PC-3 (cell line): ENCODE results near the gene ASH1L. TPM values are rescaled to one million over a fixed set of nuclear protein-coding genes. Genes with fewer than 3 reads are reported as not detected.

Source experiments
- ATAC-seq: fragments of 200-7000 bp; cut with Tn5 transposase; 2 replicates; pipeline ENCODE4 v1.9.1; 2020; ENCODE audit warnings: mild to moderate bottlenecking, moderate library complexity
- BruUV-seq: library from RNA; stranded (reverse); fragments of 400-500 nt; replicated peaks from 2 replicates; lab custom pipeline; 2021; lab: Mats Ljungman, UMichigan
- CTCF ChIA-PET: fragments of 300-600 bp; sonication (Branson Sonifier 250); formaldehyde crosslinking; loops from one replicate; lab custom pipeline; 2022; ENCODE audit warnings: antibody characterized with exemption; lab: Charles Lee
- POLR2A ChIA-PET: fragments of 300-600 bp; sonication (Branson Sonifier 250); formaldehyde crosslinking; loops from one replicate; lab custom pipeline; 2022; ENCODE audit warnings: antibody characterized with exemption; ENCODE audit not compliant: unreplicated experiment; lab: Charles Lee
- DNase-seq: peaks from one replicate; pipeline ENCODE4 v3.0.0-alpha.2; 2015
- H2AFZ ChIP-seq: fragments of 300-600 bp; sonication (generic); 2 replicates; pipeline ENCODE4 v1.6.0; 2016; ENCODE audit warnings: antibody characterized with exemption, low read length
- H3F3A ChIP-seq: fragments of 300-600 bp; sonication (generic); one replicate; pipeline ENCODE4 v1.6.0; 2017; ENCODE audit warnings: antibody characterized with exemption, low read length, control low read depth, mild to moderate bottlenecking; ENCODE audit not compliant: unreplicated experiment
- H3K27ac ChIP-seq: fragments of 300-600 bp; sonication (generic); 2 replicates; pipeline ENCODE4 v1.5.1; 2016; ENCODE audit warnings: mild to moderate bottlenecking, low read length
- H3K27me3 ChIP-seq: fragments of 300-600 bp; sonication (generic); 2 replicates; pipeline ENCODE4 v1.6.1; 2016; ENCODE audit warnings: low read length, mixed read lengths
- H3K36me3 ChIP-seq: fragments of 300-600 bp; sonication (generic); 2 replicates; pipeline ENCODE4 v1.6.1; 2016; ENCODE audit warnings: low read depth, mixed run types, low read length, mixed read lengths
- H3K4me1 ChIP-seq: fragments of 300-600 bp; sonication (generic); 2 replicates; pipeline ENCODE4 v1.5.1; 2016; ENCODE audit warnings: low read length; ENCODE audit not compliant: insufficient read depth
- H3K4me2 ChIP-seq: fragments of 300-600 bp; sonication (generic); 2 replicates; pipeline ENCODE4 v1.6.0; 2016; ENCODE audit warnings: low read length
- H3K4me3 ChIP-seq: fragments of 300-600 bp; sonication (generic); 2 replicates; pipeline ENCODE4 v1.5.1; 2016; ENCODE audit warnings: mild to moderate bottlenecking, low read length, mixed read lengths
- H3K79me2 ChIP-seq: fragments of 300-600 bp; sonication (generic); 2 replicates; pipeline ENCODE4 v1.6.1; 2017; ENCODE audit warnings: low read length, mixed read lengths
- H3K9ac ChIP-seq: fragments of 300-600 bp; sonication (generic); 2 replicates; pipeline ENCODE4 v1.6.0; 2016; ENCODE audit warnings: mild to moderate bottlenecking, low read length
- H3K9me2 ChIP-seq: fragments of 300-600 bp; sonication (generic); replicated peaks from 2 replicates; pipeline ENCODE4 v1.6.1; 2016; ENCODE audit warnings: mixed run types, low read length, mixed read lengths
- H3K9me3 ChIP-seq: fragments of 300-600 bp; sonication (generic); 2 replicates; pipeline ENCODE4 v1.6.1; 2016; ENCODE audit warnings: low read length, mixed read lengths
- H4K20me1 ChIP-seq: fragments of 300-600 bp; sonication (generic); 2 replicates; pipeline ENCODE4 v1.6.1; 2016; ENCODE audit warnings: low read length, mixed read lengths
- CTCF ChIP-seq: fragments of 300-600 bp; sonication (generic); conservative IDR thresholded peaks from 2 replicates; pipeline ENCODE4 v1.5.1; 2017; ENCODE audit warnings: antibody characterized with exemption, low read depth, mild to moderate bottlenecking, low read length
- EZH2 ChIP-seq: fragments of 300-600 bp; sonication (generic); IDR thresholded peaks from one replicate; pipeline ENCODE4 v1.6.1; 2017; ENCODE audit warnings: antibody characterized with exemption, mild to moderate bottlenecking, low read length; ENCODE audit not compliant: unreplicated experiment
- EZH2phosphoT487 ChIP-seq: fragments of 300-600 bp; sonication (generic); IDR thresholded peaks from 2 replicates; pipeline ENCODE4 v1.6.1; 2018; ENCODE audit warnings: mild to moderate bottlenecking, antibody characterized with exemption, low read length, borderline replicate concordance
- intact Hi-C: fragments of 100-400 bp; cut with micrococcal nuclease; formaldehyde crosslinking; loops from 2 replicates; pipeline ENCODE4 v1.9.0; 2023
- total RNA-seq: library from RNA; depleted of rRNA; stranded (reverse); fragments of >200 nt; gene quantifications from 2 replicates; pipeline ENCODE4 v1.2.3, GENCODE V29; 2014

ASH1L gene
- total RNA-seq, 1 experiment from 2014 or later = 27.6 TPM

DNA sequence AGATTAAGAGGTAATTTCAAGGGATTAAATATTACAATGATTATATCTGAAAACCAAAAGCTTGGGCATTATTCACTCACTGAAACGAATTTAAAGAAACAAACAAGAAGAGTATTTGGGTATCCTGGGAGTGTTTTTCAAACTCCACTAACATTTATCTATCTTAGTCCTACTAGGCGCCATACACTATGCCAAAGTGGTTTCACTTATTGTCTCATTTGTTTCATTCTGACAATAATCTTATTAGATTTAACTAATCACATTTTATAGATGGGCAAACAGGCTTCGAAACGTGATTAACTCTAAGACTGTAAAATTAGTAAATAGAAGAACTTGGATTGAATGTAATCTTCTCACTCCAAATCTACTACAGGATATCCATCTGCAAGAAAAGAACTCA, 25.4 kb downstream of the ASH1L start:
- Histone ChIP-seq H4K20me1 (peaks cover 5% of the 10 kb centered on the region; the same call in 1 of the 2 replicates), H3K4me3 (no peak overlapping the region), H3K79me2 (peaks cover 94% of the 10 kb centered on the region), H2AFZ (no peak overlapping the region), H3K27ac (no peak overlapping the region), H3K9me2 (no peaks in the 10 kb centered on the region), H3K4me2 (no peak overlapping the region), H3K36me3 (no peaks in the 10 kb centered on the region), H3K27me3 (no peaks in the 10 kb centered on the region), H3K4me1 (no peaks in the 10 kb centered on the region), H3F3A (peaks cover 3% of the 10 kb centered on the region), H3K9ac (no peak overlapping the region), H3K9me3 (no peaks in the 10 kb centered on the region)
- ChIA-PET CTCF (no interaction called here), POLR2A (no interaction called here)
- intact Hi-C loops = no loop called here
- no peak for TF ChIP-seq EZH2
- no peak for TF ChIP-seq EZH2phosphoT487
- no peak for TF ChIP-seq CTCF
- ATAC-seq (no peak), DNase-seq (no peak)
- BruUV-seq = no TSS peak

DNA sequence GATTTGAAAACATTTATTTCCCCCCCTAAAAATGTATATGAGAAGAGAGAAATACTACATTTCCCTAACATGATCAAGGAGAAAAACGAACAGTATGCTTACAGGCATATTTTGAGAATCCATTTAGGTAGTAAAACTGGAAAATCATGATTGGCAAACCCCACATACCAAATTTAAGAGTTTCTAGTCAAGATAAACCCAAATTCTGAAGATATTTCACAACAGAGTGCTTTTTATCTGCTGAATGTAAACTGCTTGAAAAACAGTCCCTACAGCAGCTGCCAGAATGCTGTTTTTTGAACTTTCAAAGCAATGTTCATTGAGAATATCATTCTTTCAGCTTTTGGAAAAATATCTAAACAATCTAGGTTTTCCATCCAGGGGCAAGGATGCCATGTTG, 31.0 kb downstream of the ASH1L start:
- H3K9me3 ChIP-seq = no peaks in the 10 kb centered on the region
- H3K4me1 ChIP-seq = no peaks in the 10 kb centered on the region
- no TSS peak for BruUV-seq
- H3K9me2 ChIP-seq = no peaks in the 10 kb centered on the region
- ChIA-PET CTCF (no interaction called here), POLR2A (no interaction called here)
- H3K27me3 ChIP-seq = no peaks in the 10 kb centered on the region
- H3K9ac ChIP-seq = no peak overlapping the region
- H2AFZ ChIP-seq = no peak overlapping the region
- no peaks in the 10 kb centered on the region for H3K36me3 ChIP-seq
- no peak overlapping the region for H3K4me3 ChIP-seq
- no peak overlapping the region for H3K4me2 ChIP-seq
- peaks cover 96% of the 10 kb centered on the region for H3K79me2 ChIP-seq
- ATAC-seq (no peak), DNase-seq (no peak)
- TF ChIP-seq CTCF (no peak), EZH2 (no peak), EZH2phosphoT487 (no peak)
- intact Hi-C loops = no loop called here
- H4K20me1 ChIP-seq = 0 out of 2 replicates have a peak, but pooled peaks cover 3% of the 10 kb centered on the region
- no peaks in the 10 kb centered on the region for H3F3A ChIP-seq
- H3K27ac ChIP-seq = no peak overlapping the region

DNA sequence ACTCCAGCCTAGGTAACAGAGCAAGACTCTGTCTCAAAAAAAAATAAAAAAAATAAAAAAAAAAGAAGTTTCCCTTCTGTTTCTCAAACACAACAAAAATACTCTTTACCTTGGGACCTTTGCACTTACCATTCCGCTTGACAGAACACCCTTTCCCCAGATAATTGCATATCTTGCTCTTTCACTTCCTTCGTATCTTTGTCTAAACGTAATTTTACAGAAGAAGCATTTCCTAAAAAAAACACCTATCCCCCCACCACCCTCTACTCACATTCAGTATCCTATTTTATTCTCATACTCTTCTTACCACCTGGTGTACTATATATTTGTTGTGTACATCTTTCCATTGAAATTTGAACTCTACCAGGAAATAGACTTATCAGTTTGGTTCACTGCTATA, 32.7 kb downstream of the ASH1L start:
- no peak overlapping the region for H3K4me3 ChIP-seq
- no peaks in the 10 kb centered on the region for H3K36me3 ChIP-seq
- H3K4me2 ChIP-seq = no peak overlapping the region
- H3K27me3 ChIP-seq = no peaks in the 10 kb centered on the region
- intact Hi-C loops = no loop called here
- no peak overlapping the region for H3K9ac ChIP-seq
- peaks cover 94% of the 10 kb centered on the region for H3K79me2 ChIP-seq
- 0 out of 2 replicates have a peak, but pooled peaks cover 3% of the 10 kb centered on the region for H4K20me1 ChIP-seq
- H3K27ac ChIP-seq = no peak overlapping the region
- H3K4me1 ChIP-seq = no peaks in the 10 kb centered on the region
- no peaks in the 10 kb centered on the region for H3K9me2 ChIP-seq
- ChIA-PET CTCF (no interaction called here), POLR2A (no interaction called here)
- H3F3A ChIP-seq = no peaks in the 10 kb centered on the region
- H3K9me3 ChIP-seq = no peaks in the 10 kb centered on the region
- no peak overlapping the region for H2AFZ ChIP-seq
- no peak for DNase-seq
- no TSS peak for BruUV-seq
- ATAC-seq = no peak
- TF ChIP-seq CTCF (no peak), EZH2phosphoT487 (no peak), EZH2 (no peak)
